ENCODE results near the gene LRP8.
A peak's percentile ranks its signal among the peaks of the same experiment; 100 is the strongest.

LRP8 gene

DNA sequence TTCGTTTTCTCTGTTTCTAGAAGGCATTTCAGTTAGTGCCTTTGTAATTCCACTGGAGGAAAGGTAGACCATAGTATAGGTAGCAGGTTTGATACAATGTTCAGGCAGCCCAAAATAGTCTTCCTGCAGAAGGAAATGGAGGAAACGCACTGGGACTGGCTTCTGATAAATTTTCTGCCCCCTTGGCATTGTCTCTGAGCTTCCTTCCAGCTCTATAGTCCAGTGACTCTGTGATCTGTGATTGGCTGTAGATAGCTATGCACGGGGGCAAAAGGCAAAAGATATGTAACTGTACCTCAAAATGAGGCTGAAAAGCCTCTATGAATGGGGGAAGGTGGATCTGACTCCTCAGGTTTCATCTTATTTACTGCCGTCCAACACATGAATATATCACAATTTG, 83.7 kb downstream of the LRP8 start:
- DNase-seq (ENCODE audit: low read depth), result no peak
- no peak overlapping the region for H3K4me3 ChIP-seq (ENCODE audit: low read depth, low read length)
- TF ChIP-seq, protein P1, sequence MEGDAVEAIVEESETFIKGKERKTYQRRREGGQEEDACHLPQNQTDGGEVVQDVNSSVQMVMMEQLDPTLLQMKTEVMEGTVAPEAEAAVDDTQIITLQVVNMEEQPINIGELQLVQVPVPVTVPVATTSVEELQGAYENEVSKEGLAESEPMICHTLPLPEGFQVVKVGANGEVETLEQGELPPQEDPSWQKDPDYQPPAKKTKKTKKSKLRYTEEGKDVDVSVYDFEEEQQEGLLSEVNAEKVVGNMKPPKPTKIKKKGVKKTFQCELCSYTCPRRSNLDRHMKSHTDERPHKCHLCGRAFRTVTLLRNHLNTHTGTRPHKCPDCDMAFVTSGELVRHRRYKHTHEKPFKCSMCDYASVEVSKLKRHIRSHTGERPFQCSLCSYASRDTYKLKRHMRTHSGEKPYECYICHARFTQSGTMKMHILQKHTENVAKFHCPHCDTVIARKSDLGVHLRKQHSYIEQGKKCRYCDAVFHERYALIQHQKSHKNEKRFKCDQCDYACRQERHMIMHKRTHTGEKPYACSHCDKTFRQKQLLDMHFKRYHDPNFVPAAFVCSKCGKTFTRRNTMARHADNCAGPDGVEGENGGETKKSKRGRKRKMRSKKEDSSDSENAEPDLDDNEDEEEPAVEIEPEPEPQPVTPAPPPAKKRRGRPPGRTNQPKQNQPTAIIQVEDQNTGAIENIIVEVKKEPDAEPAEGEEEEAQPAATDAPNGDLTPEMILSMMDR (conservative IDR thresholded peaks at IDR 0.05; ENCODE audit: low read depth, low read length), result no peak

DNA sequence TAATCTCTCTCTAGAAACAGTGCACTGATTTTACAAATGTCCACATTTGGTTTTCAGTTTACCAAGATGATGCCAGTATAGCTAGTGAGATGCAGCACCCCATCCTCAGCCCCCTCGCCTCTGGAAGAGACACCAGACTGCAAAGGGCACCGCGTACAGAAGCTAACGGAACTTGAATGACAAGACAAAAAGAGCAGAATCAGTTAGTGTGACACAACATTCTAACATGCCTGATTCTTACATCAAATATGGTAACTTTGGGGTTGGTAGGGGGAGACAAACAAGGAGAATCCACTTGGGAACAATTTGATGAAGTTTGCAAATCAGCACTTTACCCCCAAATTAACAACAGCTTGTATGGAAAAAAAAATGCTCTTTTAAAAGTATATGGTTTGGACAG, 85.5 kb downstream of the LRP8 start:
- no peak overlapping the region for H3K4me3 ChIP-seq (ENCODE audit: low read depth, low read length)
- TF ChIP-seq, protein P1 (conservative IDR thresholded peaks at IDR 0.05; ENCODE audit: low read depth, low read length), result no peak
- DNase-seq (ENCODE audit: low read depth), result no peak

DNA sequence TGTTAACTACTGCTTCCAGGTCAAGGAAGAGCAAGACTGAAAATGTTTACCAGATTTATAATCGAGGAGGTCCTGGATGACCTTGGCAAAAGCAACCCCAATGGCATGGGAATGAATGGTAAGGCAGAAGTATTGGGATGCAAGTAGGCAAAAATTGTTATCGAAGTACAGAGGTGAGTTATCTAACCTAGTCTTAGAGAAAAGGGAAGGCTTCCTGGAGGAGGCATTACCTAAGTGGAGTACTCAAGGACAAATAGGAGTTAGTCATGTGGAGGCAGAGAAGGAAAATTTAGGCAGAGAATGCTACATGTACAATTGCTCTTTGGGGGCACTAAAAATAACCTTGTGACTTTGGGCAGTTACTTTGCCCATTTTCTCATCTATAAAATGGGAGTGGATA, 86.0 kb downstream of the LRP8 start:
- TF ChIP-seq, protein P1 (conservative IDR thresholded peaks at IDR 0.05; ENCODE audit: low read depth, low read length), result no peak
- DNase-seq (ENCODE audit: low read depth), result no peak

DNA sequence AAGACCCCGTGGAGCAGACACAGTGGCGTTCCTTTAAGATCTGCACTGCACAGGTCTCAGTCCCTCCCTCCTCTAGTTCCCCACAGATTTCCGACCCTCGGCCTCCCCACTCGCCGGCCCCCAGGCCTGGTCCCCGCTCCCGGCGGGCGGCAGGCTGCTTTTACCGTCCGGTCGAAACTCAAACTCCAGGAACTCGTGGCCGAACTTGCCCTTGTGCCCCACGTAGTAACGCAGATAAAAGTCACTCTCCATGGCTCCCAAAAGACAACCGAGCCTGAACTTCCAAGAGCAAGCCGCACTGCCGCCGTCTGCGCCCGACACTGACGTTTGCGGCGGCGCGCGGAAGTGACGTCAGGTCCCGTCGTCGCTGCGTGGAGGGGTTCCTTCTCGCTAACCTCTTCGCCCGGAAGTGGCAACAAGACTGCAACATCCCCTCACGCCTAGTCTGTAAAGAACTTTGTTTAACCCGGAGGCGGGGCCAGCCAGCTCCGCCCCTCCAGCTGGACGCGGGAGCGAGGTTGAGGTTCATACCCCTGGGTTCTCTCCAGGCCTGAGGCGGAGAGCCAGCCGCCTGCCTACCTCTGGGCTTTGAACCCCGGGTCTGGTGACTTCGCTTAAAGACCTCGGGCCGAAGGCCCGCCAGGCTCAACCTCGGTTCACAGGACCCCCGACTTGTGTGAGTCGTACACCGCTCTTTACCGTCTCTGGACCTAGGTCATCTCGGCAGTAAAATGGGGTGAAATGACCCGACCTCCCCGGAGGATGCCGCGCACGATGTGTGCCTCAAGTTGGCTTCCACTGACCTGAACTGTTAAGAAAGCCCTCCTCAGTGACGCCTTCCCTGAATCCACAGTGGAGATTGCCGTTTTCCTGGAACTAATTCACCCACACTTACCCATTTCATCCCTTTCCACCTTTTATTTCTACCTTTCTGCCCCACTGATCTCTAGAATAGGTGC, 89.4 kb downstream of the LRP8 start, which contains the start of gene MAGOH:
Gene MAGOH (minus strand): TSS at position 322 of the 959 bp plus-strand sequence. CDS start 70 bp downstream, at position 252.
- DNase-seq (ENCODE audit: low read depth), result peak; percentile 97
- TF ChIP-seq, protein P1 (conservative IDR thresholded peaks at IDR 0.05; ENCODE audit: low read depth, low read length), result no peak
- peak within 1 kb of the TSS; percentile 95 for H3K4me3 ChIP-seq (ENCODE audit: low read depth, low read length)

More for the DNA sequence above, 86.0 kb downstream of the LRP8 start:
- H3K4me3 ChIP-seq (ENCODE audit: low read depth, low read length), result no peak overlapping the region

DNA sequence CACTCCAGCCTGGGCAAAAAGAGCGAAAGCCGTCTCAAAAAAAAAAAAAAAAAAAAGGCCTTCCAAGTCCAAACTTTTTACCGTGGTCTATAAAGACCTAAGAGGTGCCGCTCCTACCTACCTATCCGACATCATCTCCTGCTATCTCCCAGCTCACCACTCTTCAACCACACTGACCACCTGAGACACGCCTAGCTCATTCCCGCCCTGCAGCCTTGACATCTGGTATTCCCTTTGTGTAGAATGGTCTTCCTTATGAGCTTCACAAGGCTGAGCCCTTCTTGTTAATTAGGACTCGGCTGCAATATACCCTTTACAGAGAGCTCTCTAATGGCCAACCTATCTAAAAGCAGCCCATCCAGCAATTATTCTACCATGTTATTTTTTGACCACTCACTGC, 90.2 kb downstream of the LRP8 start:
- H3K4me3 ChIP-seq (ENCODE audit: low read depth, low read length), result peak overlapping the region; percentile 95
- TF ChIP-seq, protein P1 (conservative IDR thresholded peaks at IDR 0.05; ENCODE audit: low read depth, low read length), result no peak
- DNase-seq (ENCODE audit: low read depth), result no peak

DNA sequence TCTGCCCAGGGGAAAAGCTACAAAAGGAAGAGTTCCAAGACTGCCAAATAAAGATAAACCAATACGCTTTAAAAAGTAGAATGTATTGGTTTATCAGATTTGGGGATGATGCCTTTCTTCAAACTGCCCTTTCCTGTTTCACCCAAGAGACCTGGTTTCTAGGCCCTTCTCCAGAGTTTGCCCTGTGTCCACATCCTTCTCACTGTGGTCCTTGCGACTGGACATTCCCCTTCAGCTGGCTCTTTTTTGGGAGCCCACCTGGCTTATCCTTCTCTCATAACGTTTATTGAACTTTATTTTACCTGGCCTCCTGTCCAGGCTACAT, 106.9 kb downstream of the LRP8 start:
- DNase-seq (ENCODE audit: low read depth), result no peak
- peak overlapping the region; percentile 81 for H3K4me3 ChIP-seq (ENCODE audit: low read depth, low read length)
- TF ChIP-seq, protein P1 (conservative IDR thresholded peaks at IDR 0.05; ENCODE audit: low read depth, low read length), result no peak
